ENCODE data around the gene RGS3.

DNA sequence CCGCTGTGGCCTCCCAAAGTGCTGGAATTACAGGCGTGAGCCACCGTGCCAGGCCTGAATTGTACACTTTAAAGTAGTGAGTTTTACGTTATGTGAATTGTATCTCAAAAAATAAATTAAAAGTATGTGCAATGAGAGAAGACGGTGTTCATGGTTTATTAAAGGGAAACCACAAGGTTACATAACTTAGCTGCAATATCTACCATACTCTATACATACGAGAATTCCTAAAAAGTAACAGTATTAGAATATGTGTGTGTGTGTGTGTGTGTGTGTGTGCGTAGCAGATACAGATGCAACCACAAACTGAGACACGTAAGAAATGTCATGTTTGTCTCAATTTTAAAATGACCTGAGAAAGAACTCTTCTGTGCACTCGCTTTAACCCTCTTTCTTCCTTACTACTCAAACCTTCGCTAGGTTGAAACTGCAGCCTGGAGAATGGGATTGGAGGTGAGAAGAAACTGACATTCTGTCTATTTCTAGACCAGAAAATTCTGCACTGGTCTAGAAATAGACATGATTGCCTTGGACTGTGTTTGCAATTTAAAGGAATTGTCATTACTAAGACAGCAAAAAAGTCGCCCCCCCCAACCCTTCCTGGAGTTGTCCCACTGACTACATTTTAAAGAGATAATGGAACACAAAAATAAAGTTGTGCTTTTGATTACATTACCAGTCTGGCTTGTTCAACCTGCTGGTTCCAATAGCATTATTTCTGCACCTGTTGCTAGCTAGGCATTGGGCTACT, 167.0 kb downstream of the RGS3 start:
- TF ChIP-seq, protein P1, sequence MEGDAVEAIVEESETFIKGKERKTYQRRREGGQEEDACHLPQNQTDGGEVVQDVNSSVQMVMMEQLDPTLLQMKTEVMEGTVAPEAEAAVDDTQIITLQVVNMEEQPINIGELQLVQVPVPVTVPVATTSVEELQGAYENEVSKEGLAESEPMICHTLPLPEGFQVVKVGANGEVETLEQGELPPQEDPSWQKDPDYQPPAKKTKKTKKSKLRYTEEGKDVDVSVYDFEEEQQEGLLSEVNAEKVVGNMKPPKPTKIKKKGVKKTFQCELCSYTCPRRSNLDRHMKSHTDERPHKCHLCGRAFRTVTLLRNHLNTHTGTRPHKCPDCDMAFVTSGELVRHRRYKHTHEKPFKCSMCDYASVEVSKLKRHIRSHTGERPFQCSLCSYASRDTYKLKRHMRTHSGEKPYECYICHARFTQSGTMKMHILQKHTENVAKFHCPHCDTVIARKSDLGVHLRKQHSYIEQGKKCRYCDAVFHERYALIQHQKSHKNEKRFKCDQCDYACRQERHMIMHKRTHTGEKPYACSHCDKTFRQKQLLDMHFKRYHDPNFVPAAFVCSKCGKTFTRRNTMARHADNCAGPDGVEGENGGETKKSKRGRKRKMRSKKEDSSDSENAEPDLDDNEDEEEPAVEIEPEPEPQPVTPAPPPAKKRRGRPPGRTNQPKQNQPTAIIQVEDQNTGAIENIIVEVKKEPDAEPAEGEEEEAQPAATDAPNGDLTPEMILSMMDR (IDR thresholded peaks at IDR 0.05; ENCODE audit: low read depth, low read length), result no peak
- TF ChIP-seq EZH2phosphoT487 (IDR thresholded peaks at IDR 0.05; ENCODE audit: low read depth), result no peak

Measured in OCI-LY3 (cell line).